Measurements from ENCODE around the gene AKR1C4.

AKR1C4 gene

GRCh38 chr10:5196702-5197113, at the start of gene AKR1C4:
Gene AKR1C4, plus strand, starts transcription at chr10:5196837. Its CDS starts 31 bp downstream, at chr10:5196868.
- H3K4me3 ChIP-seq, result no peak within 1 kb of the TSS
- no peak within 1 kb of the TSS for H3K4me2 ChIP-seq
- no peaks in the 10 kb centered on the region for H4K20me1 ChIP-seq
- no peaks in the 10 kb centered on the region; a peak in 1 of 20 replicates for H3K4me1 ChIP-seq
- H3K27ac ChIP-seq, result no peak within 1 kb of the TSS
- H3K27me3 ChIP-seq, result no peaks in the 10 kb centered on the region
- TF ChIP-seq Cebpa-rat (IDR thresholded peaks at IDR 0.05), result no peak
- H3K9me3 ChIP-seq (replicated peaks in 1 of 11), result peaks cover 0 to 13% (median 4%) of the 10 kb centered on the region in 11 experiments; a peak in 10 of 22 replicates
- H3K9ac ChIP-seq, result no peak within 1 kb of the TSS
- H3K36me3 ChIP-seq, result no peaks in the 10 kb centered on the region

DNA sequence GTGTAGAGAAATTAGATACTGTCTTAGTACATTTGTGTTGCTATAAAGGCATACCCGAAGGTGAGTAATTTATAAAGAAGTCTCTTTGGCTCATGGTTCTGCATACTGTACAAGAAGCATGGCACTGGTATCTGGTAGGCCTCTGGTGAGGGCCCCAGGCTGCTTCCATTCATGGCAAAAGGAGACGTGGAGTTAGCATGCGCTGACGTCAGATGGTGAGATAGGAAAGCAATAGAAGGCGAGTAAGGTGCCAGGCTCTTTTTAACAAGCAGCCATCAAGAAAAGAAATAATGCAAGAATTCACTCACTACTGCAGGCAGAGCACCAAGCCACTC, 49.8 kb upstream of the AKR1C4 start:
- H3K9me3 ChIP-seq (replicated peaks in 1 of 11), result peaks cover 0 to 26% (median 17%) of the 10 kb centered on the region in 11 experiments; a peak in 15 of 22 replicates
- TF ChIP-seq Cebpa-rat (IDR thresholded peaks at IDR 0.05), result no peak
- no peak overlapping the region for H3K9ac ChIP-seq
- no peak overlapping the region for H3K4me2 ChIP-seq
- no peaks in the 10 kb centered on the region for H3K27me3 ChIP-seq
- no peaks in the 10 kb centered on the region for H4K20me1 ChIP-seq
- no peaks in the 10 kb centered on the region for H3K36me3 ChIP-seq
- H3K4me1 ChIP-seq, result peaks cover 0 to 3% (median 0%) of the 10 kb centered on the region in 10 experiments; a peak in 4 of 20 replicates
- H3K27ac ChIP-seq, result no peak overlapping the region
- H3K4me3 ChIP-seq, result no peak overlapping the region

- no peaks in the 10 kb centered on the region for H4K20me1 ChIP-seq
- no peaks in the 10 kb centered on the region for H3K36me3 ChIP-seq
- peaks cover 3 to 30% (median 17%) of the 10 kb centered on the region in 11 experiments; a peak in 15 of 22 replicates for H3K9me3 ChIP-seq (replicated peaks in 1 of 11)
- H3K27me3 ChIP-seq, result no peaks in the 10 kb centered on the region
- H3K4me3 ChIP-seq, result no peak overlapping the region
- no peaks in the 10 kb centered on the region for H3K4me1 ChIP-seq
- TF ChIP-seq Cebpa-rat (IDR thresholded peaks at IDR 0.05), result no peak
- no peak overlapping the region for H3K4me2 ChIP-seq
- no peak overlapping the region for H3K9ac ChIP-seq
- H3K27ac ChIP-seq, result no peak overlapping the region
These were observed 49.2 kb upstream of the AKR1C4 start for GRCh38 chr10:5147255-5147980.

- no peak for TF ChIP-seq Cebpa-rat (IDR thresholded peaks at IDR 0.05)
- H3K4me2 ChIP-seq, result no peak overlapping the region
- H3K9ac ChIP-seq, result no peak overlapping the region
These were observed 48.5 kb upstream of the AKR1C4 start for GRCh38 chr10:5147981-5148677.

GRCh38 chr10:5148678-5149032, 48.0 kb upstream of the AKR1C4 start:
- Histone ChIP-seq H3K36me3 (no peaks in the 10 kb centered on the region), H3K27ac (no peak overlapping the region), H3K9me3 (replicated peaks in 1 of 11) (peaks cover 5 to 30% (median 17%) of the 10 kb centered on the region in 11 experiments; a peak in 15 of 22 replicates), H3K4me2 (no peak overlapping the region), H4K20me1 (no peaks in the 10 kb centered on the region), H3K9ac (no peak overlapping the region), H3K4me1 (no peaks in the 10 kb centered on the region), H3K4me3 (no peak overlapping the region), H3K27me3 (no peaks in the 10 kb centered on the region)
- no peak for TF ChIP-seq Cebpa-rat (IDR thresholded peaks at IDR 0.05)

More at GRCh38 chr10:5147981-5148677, 48.5 kb upstream of the AKR1C4 start:
- H3K27ac ChIP-seq, result no peak overlapping the region
- no peaks in the 10 kb centered on the region for H3K4me1 ChIP-seq
- H3K4me3 ChIP-seq, result no peak overlapping the region
- H3K9me3 ChIP-seq (replicated peaks in 1 of 11), result peaks cover 5 to 30% (median 17%) of the 10 kb centered on the region in 11 experiments; a peak in 15 of 22 replicates
- H3K36me3 ChIP-seq, result no peaks in the 10 kb centered on the region
- H3K27me3 ChIP-seq, result no peaks in the 10 kb centered on the region
- no peaks in the 10 kb centered on the region for H4K20me1 ChIP-seq

GRCh38 chr10:5151076-5151475, 45.6 kb upstream of the AKR1C4 start:
- no peak for TF ChIP-seq Cebpa-rat (IDR thresholded peaks at IDR 0.05)
- Histone ChIP-seq H3K4me2 (no peak overlapping the region), H3K4me3 (no peak overlapping the region), H3K27me3 (no peaks in the 10 kb centered on the region), H3K4me1 (no peaks in the 10 kb centered on the region), H3K27ac (no peak overlapping the region), H3K9ac (no peak overlapping the region), H3K36me3 (no peaks in the 10 kb centered on the region), H3K9me3 (replicated peaks in 1 of 11) (peaks cover 5 to 30% (median 17%) of the 10 kb centered on the region in 11 experiments; a peak in 15 of 22 replicates), H4K20me1 (no peaks in the 10 kb centered on the region)

DNA sequence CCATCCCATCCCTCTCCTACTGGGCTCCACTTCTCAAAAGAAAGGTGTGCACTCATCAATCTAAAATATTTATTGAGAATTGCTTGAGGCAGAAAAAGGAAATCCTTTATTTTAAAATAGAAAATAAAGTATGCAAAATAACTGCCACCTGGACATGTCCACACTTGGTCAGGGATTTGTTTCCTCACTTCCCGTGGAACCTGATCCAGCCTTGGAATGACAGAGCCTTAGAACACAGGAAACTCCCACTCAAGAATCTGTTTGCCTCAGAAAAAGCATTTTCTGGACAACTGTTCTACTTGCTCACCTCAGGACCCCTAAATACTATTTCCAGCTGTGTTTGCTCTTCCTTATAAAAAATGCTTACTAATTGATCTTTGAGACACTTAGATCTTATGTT, 40.7 kb upstream of the AKR1C4 start:
- Histone ChIP-seq H4K20me1 (no peaks in the 10 kb centered on the region), H3K4me2 (no peak overlapping the region), H3K27ac (no peak overlapping the region), H3K4me1 (peaks cover 0 to 8% (median 0%) of the 10 kb centered on the region in 10 experiments; a peak in 3 of 20 replicates), H3K36me3 (no peaks in the 10 kb centered on the region), H3K27me3 (no peaks in the 10 kb centered on the region), H3K9ac (no peak overlapping the region), H3K4me3 (no peak overlapping the region), H3K9me3 (replicated peaks in 1 of 11) (peaks cover 6 to 50% (median 24%) of the 10 kb centered on the region in 11 experiments; a peak in 21 of 22 replicates)
- TF ChIP-seq Cebpa-rat (IDR thresholded peaks at IDR 0.05), result no peak

DNA sequence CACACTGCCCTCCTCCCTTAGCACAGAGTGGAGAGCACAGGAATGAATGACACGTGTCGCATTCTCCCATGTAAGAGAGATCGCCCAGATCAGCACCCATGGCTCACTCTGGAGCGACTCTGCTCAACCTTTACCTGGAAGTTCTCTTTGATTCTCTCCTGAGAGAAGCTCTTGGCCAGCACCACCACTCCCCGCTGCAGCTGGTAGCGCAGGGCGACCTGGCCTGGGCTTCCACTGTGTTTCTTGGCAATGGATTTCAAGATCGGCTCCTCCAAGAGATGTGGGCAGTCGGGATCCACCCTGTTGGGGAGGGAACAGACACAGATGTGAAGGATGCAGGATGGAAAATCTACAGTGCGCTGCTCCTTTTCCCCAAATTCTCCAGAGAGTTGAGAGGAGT, 39.1 kb upstream of the AKR1C4 start:
- H3K36me3 ChIP-seq, result peaks cover 0 to 6% (median 0%) of the 10 kb centered on the region in 11 experiments; a peak in 2 of 22 replicates
- TF ChIP-seq Cebpa-rat (IDR thresholded peaks at IDR 0.05), result no peak
- no peak overlapping the region for H3K4me3 ChIP-seq
- no peak overlapping the region for H3K27ac ChIP-seq
- no peaks in the 10 kb centered on the region for H3K27me3 ChIP-seq
- no peak overlapping the region for H3K9ac ChIP-seq
- H3K4me2 ChIP-seq, result no peak overlapping the region
- peaks cover 18 to 52% (median 36%) of the 10 kb centered on the region in 11 experiments for H3K9me3 ChIP-seq (replicated peaks in 1 of 11)
- peaks cover 0 to 8% (median 0%) of the 10 kb centered on the region in 10 experiments; a peak in 3 of 20 replicates for H3K4me1 ChIP-seq
- no peaks in the 10 kb centered on the region for H4K20me1 ChIP-seq

GRCh38 chr10:5159126-5159525, 37.5 kb upstream of the AKR1C4 start:
- Histone ChIP-seq H3K4me3 (no peak overlapping the region), H4K20me1 (no peaks in the 10 kb centered on the region), H3K36me3 (peaks cover 0 to 6% (median 0%) of the 10 kb centered on the region in 11 experiments; a peak in 2 of 22 replicates), H3K9me3 (replicated peaks in 1 of 11) (peaks cover 34 to 68% (median 51%) of the 10 kb centered on the region in 11 experiments), H3K4me2 (peak overlapping the region in 3 of 11 experiments; percentile 8 to 40 (median 39); a peak in 4 of 22 replicates), H3K27ac (peak overlapping the region in 2 of 11 experiments; percentile 24 to 34; a peak in 2 of 22 replicates), H3K4me1 (peaks cover 0 to 8% (median 0%) of the 10 kb centered on the region in 10 experiments; a peak in 3 of 20 replicates), H3K9ac (no peak overlapping the region), H3K27me3 (no peaks in the 10 kb centered on the region)
- TF ChIP-seq Cebpa-rat (IDR thresholded peaks at IDR 0.05), result no peak

Data from BLaER1 treated with 17β-estradiol and CSF1 and Interleukin-3, amounts not matched to agents 10 nM and 100 nM (cell line).